HG02588 (cell line): Measurements from ENCODE around the gene TGFA.

Source experiments
- ATAC-seq: cut with Tn5 transposase; IDR thresholded peaks from one replicate; pipeline ENCODE4 v1.9.1; 2021; ENCODE audit warnings: mild to moderate bottlenecking, moderate library complexity; ENCODE audit not compliant: unreplicated experiment

Gene TGFA

GRCh38 chr2:70553334-70553583, 367 bp downstream of the TGFA start:
- peak; percentile 9 for ATAC-seq

- no peak for ATAC-seq
Measured at GRCh38 chr2:70552501-70553333, 909 bp downstream of the TGFA start.

- no peak for ATAC-seq
Measured at GRCh38 chr2:70551167-70551566, 2.5 kb downstream of the TGFA start.

DNA sequence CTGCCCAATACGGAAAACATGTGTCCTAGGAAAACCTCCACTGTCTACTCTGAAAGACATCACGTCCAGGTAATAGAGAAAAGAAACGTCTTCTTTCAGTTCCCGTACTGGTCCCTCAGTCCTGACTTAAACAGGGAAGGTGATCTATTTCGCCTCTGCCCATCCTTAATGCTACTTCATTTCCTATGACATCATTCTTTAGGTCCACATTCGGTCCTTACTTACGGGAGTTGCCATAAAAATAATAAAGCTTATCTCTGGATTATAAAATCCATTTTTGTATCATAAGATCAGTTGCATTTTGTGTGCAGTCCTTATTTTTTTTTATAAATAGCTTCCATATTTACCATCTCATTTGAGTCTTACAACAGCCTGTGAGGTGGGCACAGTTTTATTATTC, 3.7 kb downstream of the TGFA start:
- no peak for ATAC-seq

DNA sequence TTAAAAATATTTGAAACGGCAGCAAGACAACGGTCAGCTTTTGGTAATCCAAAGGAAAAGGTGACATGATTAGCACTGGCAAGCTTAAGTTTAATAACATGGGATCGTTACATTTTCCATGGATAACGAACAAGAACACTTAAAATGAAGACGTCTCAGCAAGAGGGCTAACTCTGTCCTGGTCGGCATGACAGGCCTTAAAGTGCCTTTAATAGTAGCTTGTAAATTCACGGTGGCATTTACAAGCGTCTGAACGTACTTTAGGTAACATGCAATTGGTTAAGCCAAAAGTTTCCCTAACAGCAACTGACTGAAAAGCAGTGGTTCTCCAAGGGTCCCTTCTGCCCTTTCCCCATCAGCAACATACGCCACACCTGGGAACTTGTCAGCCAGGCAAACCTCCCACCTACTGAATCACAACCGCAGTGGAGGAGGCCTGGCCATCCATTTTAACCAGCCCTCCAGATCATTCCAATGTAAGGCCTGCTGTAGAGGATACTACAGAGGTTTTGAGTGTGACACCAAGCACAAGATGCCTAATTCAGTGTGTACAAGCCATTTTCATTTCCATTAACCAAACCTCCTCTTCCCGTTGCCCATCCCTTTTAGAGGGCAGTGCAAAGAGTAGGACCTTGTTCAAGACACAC, 4.4 kb downstream of the TGFA start:
- no peak for ATAC-seq

GRCh38 chr2:70548233-70548632, 5.4 kb downstream of the TGFA start:
- ATAC-seq: no peak

- ATAC-seq: no peak
Measured at GRCh38 chr2:70546885-70547284, 6.7 kb downstream of the TGFA start.

- no peak for ATAC-seq
Measured at GRCh38 chr2:70546376-70546775, 7.2 kb downstream of the TGFA start.

DNA sequence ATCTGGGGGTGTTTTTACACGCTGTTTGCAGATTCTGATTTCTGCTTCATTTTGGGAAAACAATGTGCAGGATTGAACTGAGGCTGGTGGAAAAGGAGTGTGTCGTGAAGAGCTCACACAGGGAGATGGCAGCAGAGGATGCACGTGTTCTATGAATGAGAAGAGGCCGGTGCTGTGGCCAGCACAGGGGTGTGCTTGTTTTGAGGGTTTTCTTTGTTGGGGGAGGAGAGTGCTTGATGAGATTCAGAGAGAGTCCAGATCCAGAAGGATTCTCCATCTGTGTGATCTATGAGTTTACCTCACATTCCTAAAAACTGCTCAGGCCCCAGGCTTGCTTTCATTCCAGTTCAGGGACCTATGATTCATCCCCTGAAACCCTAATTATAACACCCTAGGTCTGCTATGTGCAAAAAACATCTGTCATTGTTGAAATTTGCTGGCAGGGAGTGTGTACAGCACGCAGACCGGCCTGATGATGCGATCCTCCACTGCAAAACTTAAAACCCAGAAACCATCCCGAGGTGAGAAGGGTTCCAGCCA, 12.1 kb downstream of the TGFA start:
- ATAC-seq: no peak

DNA sequence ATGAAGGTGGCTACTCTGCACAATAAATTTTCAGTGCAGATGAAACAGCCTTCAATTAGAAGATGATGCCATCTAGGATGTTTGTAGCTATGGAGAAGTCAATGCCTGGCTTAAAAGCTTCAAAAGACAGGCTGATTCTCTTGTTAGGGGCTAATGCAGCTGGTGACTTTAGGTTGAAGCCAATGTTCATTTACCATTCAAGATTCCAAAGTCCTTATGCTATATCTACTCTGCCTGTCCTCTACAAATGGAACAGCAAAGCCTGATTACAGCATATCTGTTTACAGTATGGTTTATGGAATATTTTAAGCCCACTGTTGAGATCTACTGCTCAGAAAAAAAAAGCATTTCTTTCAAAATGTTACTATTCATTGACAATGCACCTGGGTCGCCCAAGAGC, 15.8 kb downstream of the TGFA start:
- no peak for ATAC-seq

DNA sequence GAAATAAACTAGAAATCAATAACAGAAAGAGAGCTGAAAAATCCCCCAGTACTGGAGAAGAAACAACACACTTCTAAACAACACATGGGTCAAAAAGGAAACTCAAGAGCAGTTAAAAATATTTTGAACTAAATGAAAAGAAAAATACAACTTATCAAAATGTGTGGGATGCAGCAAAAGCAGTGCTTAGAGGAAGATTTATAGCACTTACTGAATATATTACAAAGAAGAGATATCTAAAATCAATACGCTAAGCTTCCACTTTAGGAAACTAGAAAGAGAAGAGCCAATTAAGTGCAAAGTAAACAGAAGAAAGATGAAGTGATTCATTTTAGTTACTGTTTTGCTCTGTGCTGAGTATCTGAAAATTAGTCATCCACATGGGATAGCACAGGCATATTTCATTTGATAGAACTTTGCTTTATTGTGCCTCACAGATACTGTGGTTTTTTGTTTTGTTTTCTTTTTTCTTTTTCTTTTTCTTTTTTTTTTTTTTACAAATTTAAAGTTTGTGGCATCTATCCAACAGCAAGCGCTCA, 17.0 kb downstream of the TGFA start:
- no peak for ATAC-seq

GRCh38 chr2:70535573-70535972, 18.1 kb downstream of the TGFA start:
- no peak for ATAC-seq

- no peak for ATAC-seq
Measured at GRCh38 chr2:70534183-70534836, 19.3 kb downstream of the TGFA start.

DNA sequence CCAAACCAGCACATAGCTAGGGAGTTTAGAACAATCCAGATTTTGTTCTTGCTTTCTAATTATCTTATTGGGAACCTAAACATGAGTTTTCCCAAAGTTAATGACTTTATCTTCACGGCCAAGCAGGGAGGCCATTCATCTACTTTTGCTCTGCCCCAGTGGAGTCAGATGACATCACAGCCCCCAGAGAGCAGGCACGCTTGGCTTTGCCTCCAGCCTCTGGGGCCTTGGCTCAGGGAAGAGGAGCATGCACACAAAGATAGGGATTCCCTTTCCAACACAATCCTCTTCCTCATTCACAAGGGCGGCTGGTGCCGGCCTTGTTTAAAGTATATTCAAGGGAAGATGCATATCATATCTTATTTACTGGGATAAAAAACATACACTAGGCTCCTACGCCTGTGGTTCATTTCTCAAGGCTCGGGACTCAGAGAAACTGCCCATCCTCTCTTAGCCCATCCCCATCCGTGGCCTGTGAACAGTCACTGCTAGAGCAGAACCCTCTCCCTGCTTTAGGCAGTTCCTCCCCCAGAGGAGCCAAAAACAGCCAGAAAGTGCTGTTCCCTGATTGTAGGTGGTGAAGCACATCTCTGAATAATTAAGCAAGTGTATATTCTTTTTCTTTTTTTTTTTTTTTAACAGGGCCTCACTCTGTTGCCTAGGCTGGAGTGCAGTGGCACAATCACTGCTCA, 21.2 kb downstream of the TGFA start:
- ATAC-seq: no peak

DNA sequence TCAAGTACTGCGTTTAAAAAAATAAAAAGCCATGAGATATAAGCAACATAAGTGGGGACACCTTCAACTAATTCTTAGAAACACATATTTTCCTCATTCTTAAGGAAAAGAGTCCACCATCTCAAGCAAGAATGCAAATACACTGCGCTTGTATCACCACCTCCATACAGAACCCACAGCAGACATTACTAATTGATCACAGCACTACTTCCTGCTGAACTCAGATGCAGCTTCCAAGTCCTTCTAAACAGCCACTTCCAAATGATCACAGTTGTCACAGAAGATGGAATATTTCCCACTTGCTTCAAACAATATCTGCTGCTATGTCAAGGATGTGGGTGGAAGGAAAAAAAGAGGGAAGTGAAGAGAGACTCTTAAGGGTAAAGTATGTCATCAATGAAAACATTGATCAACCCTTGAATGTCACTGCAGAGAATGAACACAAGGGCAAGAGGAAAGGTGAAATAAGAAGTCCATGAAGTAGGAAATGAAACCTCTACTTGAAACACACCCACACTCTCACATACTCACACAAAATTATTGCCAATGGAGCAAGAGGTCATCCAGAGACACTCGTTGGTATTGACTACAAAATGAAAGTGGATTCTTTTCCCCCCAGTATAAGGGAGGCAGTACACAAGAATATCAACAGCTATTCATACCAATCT, 22.1 kb downstream of the TGFA start:
- no peak for ATAC-seq

DNA sequence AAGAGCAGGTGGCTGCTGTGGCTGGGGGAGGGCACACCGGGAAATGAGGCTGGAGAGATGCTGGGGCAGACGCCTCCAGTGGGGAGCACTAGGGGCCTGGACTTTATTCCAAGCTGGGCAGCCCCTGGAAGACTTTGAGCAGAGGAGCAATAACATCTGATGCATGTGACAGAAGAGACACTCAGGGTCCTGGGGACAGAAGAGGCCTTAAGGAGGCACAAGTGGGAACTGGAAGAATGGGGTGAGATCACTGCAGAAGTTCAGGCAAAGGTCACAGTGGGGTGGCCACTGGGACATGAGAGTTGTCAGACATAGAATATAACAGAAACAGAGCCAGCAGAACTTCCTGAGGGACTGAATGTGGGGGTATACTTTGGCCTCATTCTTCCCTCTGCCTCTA, 24.0 kb downstream of the TGFA start:
- no peak for ATAC-seq

- no peak for ATAC-seq
Measured at GRCh38 chr2:70528929-70529328, 24.7 kb downstream of the TGFA start.

DNA sequence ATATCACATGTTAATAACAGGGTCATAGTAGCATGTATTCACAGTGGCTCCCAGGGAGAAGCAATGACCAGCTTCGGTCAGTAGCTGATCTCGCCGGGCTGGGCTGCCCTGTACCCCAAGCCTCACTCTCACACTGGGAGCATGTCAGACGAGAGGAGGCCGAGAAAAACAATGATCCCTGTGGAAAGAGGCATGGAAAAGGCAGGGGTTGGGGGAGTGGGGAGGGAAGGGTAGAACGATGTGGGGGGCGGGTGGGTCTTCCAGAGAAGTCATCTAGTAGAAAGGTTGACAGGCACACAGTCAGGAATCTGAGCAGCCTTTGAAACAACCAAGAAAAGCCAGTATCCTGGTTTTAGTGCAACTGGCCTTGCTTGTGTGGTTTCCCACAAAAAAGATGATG, 25.4 kb downstream of the TGFA start:
- ATAC-seq: no peak

DNA sequence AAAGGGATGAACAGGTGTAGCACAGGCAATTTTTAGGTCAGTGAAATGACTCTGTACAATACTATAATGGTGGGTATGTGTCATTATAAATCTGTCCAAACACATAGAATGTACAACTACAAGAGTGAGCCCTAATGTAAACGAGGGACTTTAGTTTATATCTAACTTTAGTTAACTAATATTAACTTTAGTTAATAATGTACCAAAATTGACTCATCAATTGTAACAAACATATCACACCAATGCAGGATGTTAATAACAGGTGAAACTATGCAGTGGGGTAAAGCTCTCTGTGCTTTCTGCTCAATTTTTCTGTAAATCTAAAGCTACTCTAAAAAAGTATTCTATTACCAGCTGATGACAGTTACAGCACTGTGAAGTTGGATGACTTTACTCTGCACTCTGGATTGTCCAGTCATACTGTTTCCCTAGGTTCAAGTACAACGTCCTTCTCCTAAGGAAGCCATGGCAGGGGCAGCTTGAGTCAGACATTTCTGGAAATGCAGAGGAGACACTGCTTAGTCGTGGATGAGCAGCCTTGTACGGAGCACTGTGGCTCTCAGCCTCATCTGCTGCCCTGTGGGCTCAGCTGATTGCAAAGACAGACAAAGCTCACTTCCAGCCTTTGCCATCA, 26.1 kb downstream of the TGFA start:
- no peak for ATAC-seq

DNA sequence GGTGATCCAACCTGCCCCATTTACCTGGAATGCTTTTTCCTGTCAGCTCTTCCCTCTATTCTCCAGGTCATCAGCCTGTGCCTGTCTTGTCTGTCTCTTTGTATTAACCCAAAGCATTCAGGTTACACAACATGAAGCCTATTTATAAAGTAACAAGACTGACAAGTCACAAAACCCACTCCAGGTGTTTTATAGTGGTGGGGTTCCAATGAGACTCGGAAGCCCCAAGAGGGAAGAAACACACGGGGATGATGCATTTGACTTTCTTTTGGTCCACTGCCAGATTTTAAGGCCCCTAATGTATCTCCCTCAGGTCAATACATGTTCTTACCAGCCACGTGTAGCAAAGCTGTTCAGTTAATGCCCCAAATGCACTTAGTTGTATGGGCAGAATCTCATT, 27.5 kb downstream of the TGFA start:
- ATAC-seq: no peak
